ENCODE measurements around the gene RAB5B. TPM values are rescaled to one million over a fixed set of nuclear protein-coding genes. Genes with fewer than 3 reads are reported as not detected.

The RAB5B gene
- total RNA-seq, 1 donor, result 82.9 TPM

- H3K4me3 ChIP-seq (ENCODE audit: insufficient read depth, low read length), result no peak overlapping the region
- H3K4me1 ChIP-seq (ENCODE audit: insufficient read depth, low read length), result peaks cover 22% of the 10 kb centered on the region
- no peaks in the 10 kb centered on the region for H3K9me3 ChIP-seq (ENCODE audit: low read depth, low read length)
- H3K27ac ChIP-seq (ENCODE audit: low read depth, low read length), result no peak overlapping the region
- H2AFZ ChIP-seq (ENCODE audit: low read length), result no peak overlapping the region
- H3K36me3 ChIP-seq (ENCODE audit: insufficient read depth, low read length), result peaks cover 35% of the 10 kb centered on the region
- no peaks in the 10 kb centered on the region for H4K20me1 ChIP-seq (ENCODE audit: insufficient read depth, low read length)
- H3K4me2 ChIP-seq (ENCODE audit: insufficient read depth, low read length), result no peak overlapping the region
- H3K79me2 ChIP-seq (ENCODE audit: insufficient read depth, low read length), result peaks cover 7% of the 10 kb centered on the region
- H3K27me3 ChIP-seq (ENCODE audit: insufficient read depth, low read length), result no peaks in the 10 kb centered on the region
- peak; percentile 74 for DNase-seq (ENCODE audit: insufficient read length, low spot score, missing footprints)
- TF ChIP-seq CTCF (IDR thresholded peaks at IDR 0.05; ENCODE audit: extremely low read depth, low read depth, low read length), result no peak
Observed at GRCh38 chr12:55937981-55938380, 35.9 kb upstream of the RAB5B start.

- no peak for DNase-seq (ENCODE audit: insufficient read length, low spot score, missing footprints)
- Histone ChIP-seq H3K9me3 (ENCODE audit: low read depth, low read length) (no peaks in the 10 kb centered on the region), H3K36me3 (ENCODE audit: insufficient read depth, low read length) (peaks cover 44% of the 10 kb centered on the region), H2AFZ (ENCODE audit: low read length) (no peak overlapping the region), H3K27ac (ENCODE audit: low read depth, low read length) (no peak overlapping the region), H4K20me1 (ENCODE audit: insufficient read depth, low read length) (no peaks in the 10 kb centered on the region), H3K27me3 (ENCODE audit: insufficient read depth, low read length) (no peaks in the 10 kb centered on the region), H3K79me2 (ENCODE audit: insufficient read depth, low read length) (peaks cover 2% of the 10 kb centered on the region), H3K4me2 (ENCODE audit: insufficient read depth, low read length) (no peak overlapping the region), H3K4me1 (ENCODE audit: insufficient read depth, low read length) (peaks cover 13% of the 10 kb centered on the region), H3K4me3 (ENCODE audit: insufficient read depth, low read length) (no peak overlapping the region)
- TF ChIP-seq CTCF (IDR thresholded peaks at IDR 0.05; ENCODE audit: extremely low read depth, low read depth, low read length), result no peak
Observed at GRCh38 chr12:55938826-55939501, 34.9 kb upstream of the RAB5B start.

- DNase-seq (ENCODE audit: insufficient read length, low spot score, missing footprints), result peak; percentile 93
- H3K79me2 ChIP-seq (ENCODE audit: insufficient read depth, low read length), result no peaks in the 10 kb centered on the region
- peak overlapping the region; percentile 13 for H3K4me3 ChIP-seq (ENCODE audit: insufficient read depth, low read length)
- H3K4me2 ChIP-seq (ENCODE audit: insufficient read depth, low read length), result peak overlapping the region; percentile 64
- peak overlapping the region; percentile 83 for H2AFZ ChIP-seq (ENCODE audit: low read length)
- TF ChIP-seq CTCF (IDR thresholded peaks at IDR 0.05; ENCODE audit: extremely low read depth, low read depth, low read length), result peak; percentile 91
- no peaks in the 10 kb centered on the region for H4K20me1 ChIP-seq (ENCODE audit: insufficient read depth, low read length)
- H3K9me3 ChIP-seq (ENCODE audit: low read depth, low read length), result no peaks in the 10 kb centered on the region
- peaks cover 49% of the 10 kb centered on the region for H3K36me3 ChIP-seq (ENCODE audit: insufficient read depth, low read length)
- H3K27ac ChIP-seq (ENCODE audit: low read depth, low read length), result no peak overlapping the region
- no peaks in the 10 kb centered on the region for H3K27me3 ChIP-seq (ENCODE audit: insufficient read depth, low read length)
- peaks cover 5% of the 10 kb centered on the region for H3K4me1 ChIP-seq (ENCODE audit: insufficient read depth, low read length)
Observed at GRCh38 chr12:55940065-55940732, 33.7 kb upstream of the RAB5B start.

- no peak overlapping the region for H3K4me2 ChIP-seq (ENCODE audit: insufficient read depth, low read length)
- DNase-seq (ENCODE audit: insufficient read length, low spot score, missing footprints), result no peak
- H2AFZ ChIP-seq (ENCODE audit: low read length), result no peak overlapping the region
- TF ChIP-seq CTCF (IDR thresholded peaks at IDR 0.05; ENCODE audit: extremely low read depth, low read depth, low read length), result no peak
- H4K20me1 ChIP-seq (ENCODE audit: insufficient read depth, low read length), result no peaks in the 10 kb centered on the region
- peaks cover 49% of the 10 kb centered on the region for H3K36me3 ChIP-seq (ENCODE audit: insufficient read depth, low read length)
- H3K79me2 ChIP-seq (ENCODE audit: insufficient read depth, low read length), result no peaks in the 10 kb centered on the region
- no peak overlapping the region for H3K27ac ChIP-seq (ENCODE audit: low read depth, low read length)
- H3K4me1 ChIP-seq (ENCODE audit: insufficient read depth, low read length), result peaks cover 5% of the 10 kb centered on the region
- no peaks in the 10 kb centered on the region for H3K27me3 ChIP-seq (ENCODE audit: insufficient read depth, low read length)
- no peaks in the 10 kb centered on the region for H3K9me3 ChIP-seq (ENCODE audit: low read depth, low read length)
- no peak overlapping the region for H3K4me3 ChIP-seq (ENCODE audit: insufficient read depth, low read length)
Observed at GRCh38 chr12:55942055-55942454, 31.8 kb upstream of the RAB5B start.

Data from osteoblast (primary cell).